Subcutaneous abdominal adipose tissue (tissue), 5 donors: ENCODE results near the gene MYRIP.
"Not testable (repeated sequence)": the region's sequence is repeated elsewhere in the genome, so short reads cannot be mapped to it uniquely, and the experiment has no call there.

Experiments used
- H3K27ac ChIP-seq: one replicate; pipeline ENCODE4 v1.7.0; 2013; ENCODE audit warnings: low read depth, mild to moderate bottlenecking, inconsistent platforms, low read length, moderate library complexity
- H3K27me3 ChIP-seq, 5 donors: one replicate each; pipeline ENCODE4 v1.7.0; 2013; ENCODE audit warnings: low read length in 5 of 5, inconsistent platforms in 1 of 5; ENCODE audit not compliant: control insufficient read depth in 5 of 5, insufficient read depth in 4 of 5
- H3K36me3 ChIP-seq, 5 donors: one replicate each; pipeline ENCODE4 v1.7.0; 2013; ENCODE audit warnings: low read length in 5 of 5; ENCODE audit not compliant: control insufficient read depth in 5 of 5, insufficient read depth in 5 of 5
- H3K4me1 ChIP-seq, 5 donors: one replicate each; pipeline ENCODE4 v1.7.0; 2013; ENCODE audit warnings: low read length in 5 of 5, mild to moderate bottlenecking in 3 of 5, moderate library complexity in 1 of 5; ENCODE audit not compliant: control insufficient read depth in 5 of 5, insufficient read depth in 5 of 5
- H3K4me3 ChIP-seq, 5 donors: one replicate each; pipeline ENCODE4 v1.7.0; 2013; ENCODE audit warnings: low read length in 5 of 5, low read depth in 1 of 5
- H3K9ac ChIP-seq, 5 donors: one replicate each; pipeline ENCODE4 v1.7.0; 2013; ENCODE audit warnings: low read length in 5 of 5, mild to moderate bottlenecking in 4 of 5, moderate library complexity in 3 of 5
- H3K9me3 ChIP-seq, 5 donors: one replicate each; pipeline ENCODE4 v1.7.0; 2013; ENCODE audit warnings: low read length in 5 of 5; ENCODE audit not compliant: control insufficient read depth in 5 of 5
- donor health status: healthy.
- donor health status: healthy.
- donor health status: healthy.
- donor health status: healthy.
- donor health status: healthy.

Gene MYRIP

DNA sequence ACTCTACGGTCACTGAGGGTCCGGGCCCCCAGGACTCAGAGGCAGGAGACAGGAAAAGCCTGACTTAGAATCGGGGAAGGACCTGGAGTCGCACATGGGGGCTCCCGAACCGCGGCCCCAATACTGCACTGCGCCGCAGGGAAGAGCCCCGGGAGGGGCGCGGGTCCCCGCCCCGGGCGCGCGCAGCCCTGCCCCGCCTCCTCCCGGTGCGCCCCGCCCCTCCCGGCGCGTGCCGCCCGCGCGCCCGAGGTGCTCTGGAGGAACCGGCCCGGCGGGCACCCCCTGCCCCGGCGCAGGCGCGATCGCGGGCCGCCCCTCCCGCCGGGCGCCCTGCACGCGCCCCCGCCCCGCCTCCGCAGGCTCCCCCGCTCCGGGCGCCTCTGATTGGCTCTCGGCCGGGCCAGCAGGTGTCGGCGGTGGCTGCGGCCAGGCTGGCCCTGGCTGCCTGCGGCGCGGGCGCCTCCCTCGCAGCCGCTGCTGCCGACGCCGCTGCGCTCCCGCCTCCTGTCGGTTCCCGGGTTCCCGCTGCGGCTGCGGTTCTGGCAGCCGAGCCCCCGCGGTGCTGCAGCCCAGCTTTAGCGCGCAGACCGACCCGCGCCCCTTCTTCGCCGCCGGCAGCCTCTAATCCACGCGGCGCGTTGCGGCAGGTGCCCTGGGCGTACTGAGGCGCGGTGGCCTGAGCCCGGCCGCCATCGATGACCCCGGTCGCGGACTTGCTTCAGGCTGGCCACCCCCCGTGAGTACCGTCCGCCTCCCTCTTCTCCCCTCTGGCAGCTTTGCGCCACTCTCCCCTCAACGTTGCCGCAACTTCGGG is at the start of gene MYRIP:
Gene MYRIP, plus strand, starts transcription at position 429 of the 814 bp plus-strand sequence. CDS start 91,208 bp downstream, outside the sequence.
- Histone ChIP-seq H3K4me1 (peaks cover 0 to 30% (median 24%) of the 10 kb centered on the region in 5 donors), H3K36me3 (no peaks in the 10 kb centered on the region), H3K9ac (peak within 1 kb of the TSS in 4 of 5 donors; percentile 36 to 61 (median 56)), H3K27me3 (peaks cover 5 to 28% (median 15%) of the 10 kb centered on the region in 5 donors), H3K27ac (no peak within 1 kb of the TSS), H3K9me3 (no peaks in the 10 kb centered on the region), H3K4me3 (peak within 1 kb of the TSS; percentile 70 to 81 (median 76))

- Histone ChIP-seq H3K4me1 (peaks cover 0 to 7% (median 0%) of the 10 kb centered on the region in 5 donors), H3K4me3 (no peak overlapping the region), H3K9me3 (no peaks in the 10 kb centered on the region), H3K27ac (no peak overlapping the region), H3K27me3 (no peaks in the 10 kb centered on the region), H3K9ac (no peak overlapping the region), H3K36me3 (no peaks in the 10 kb centered on the region)
Measured at GRCh38 chr3:39760325-39760724, 49.1 kb upstream of the MYRIP start.

DNA sequence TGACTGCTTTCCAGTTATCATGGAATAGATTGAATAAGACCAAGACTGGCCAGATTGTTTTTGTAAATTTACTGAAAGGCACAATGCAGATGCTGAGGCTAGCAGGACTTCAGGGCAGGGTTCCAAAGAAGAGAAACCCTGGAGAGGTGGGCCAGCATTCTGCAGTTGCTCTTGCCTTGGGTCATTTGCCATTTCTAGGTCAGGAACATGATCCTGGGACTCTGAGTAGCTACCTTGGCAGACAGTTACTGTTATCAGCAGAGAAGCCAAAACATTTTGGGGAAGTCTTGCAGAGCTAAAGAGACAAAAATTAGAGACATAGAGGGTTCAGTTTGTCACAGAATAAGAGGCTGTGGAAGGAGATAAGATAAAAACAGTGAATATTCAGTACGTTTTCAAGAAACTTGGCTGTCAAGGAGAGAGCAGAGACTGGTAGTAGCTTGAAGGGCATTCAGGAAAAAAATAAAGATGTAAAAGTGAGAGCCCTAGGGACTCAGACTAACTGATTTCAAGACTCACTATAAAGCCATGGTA is 46.8 kb upstream of the MYRIP start:
- H3K27me3 ChIP-seq: no peaks in the 10 kb centered on the region
- H3K4me1 ChIP-seq: peaks cover 0 to 11% (median 4%) of the 10 kb centered on the region in 5 donors
- H3K36me3 ChIP-seq: no peaks in the 10 kb centered on the region
- H3K27ac ChIP-seq: no peak overlapping the region
- H3K9me3 ChIP-seq: no peaks in the 10 kb centered on the region
- no peak overlapping the region for H3K4me3 ChIP-seq
- no peak overlapping the region for H3K9ac ChIP-seq

GRCh38 chr3:39763390-39763789 is 46.0 kb upstream of the MYRIP start:
- Histone ChIP-seq H3K4me3 (no peak overlapping the region), H3K27me3 (no peaks in the 10 kb centered on the region), H3K9ac (no peak overlapping the region), H3K27ac (no peak overlapping the region), H3K36me3 (no peaks in the 10 kb centered on the region), H3K9me3 (no peaks in the 10 kb centered on the region), H3K4me1 (peaks cover 0 to 11% (median 3%) of the 10 kb centered on the region in 5 donors)

DNA sequence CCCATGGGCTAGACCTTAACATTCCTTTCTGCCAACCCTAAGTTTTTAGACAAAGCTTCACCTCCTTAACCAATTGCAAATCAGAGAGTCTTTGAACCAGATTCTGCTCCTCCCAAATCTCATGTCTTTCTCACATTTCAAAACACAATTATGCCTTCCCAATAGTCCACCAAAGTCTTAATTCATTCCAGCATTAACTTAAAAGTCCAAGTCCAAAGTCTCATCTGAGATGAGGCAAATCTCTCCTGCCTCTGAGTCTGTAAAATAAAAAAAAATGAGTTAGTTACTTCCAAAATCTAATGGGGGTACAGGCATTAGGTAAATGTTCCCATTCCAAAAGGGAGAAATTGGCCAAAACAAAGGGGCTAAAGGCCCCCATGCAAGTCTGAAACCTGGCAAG is 43.8 kb upstream of the MYRIP start:
- Histone ChIP-seq H3K27me3 (no peaks in the 10 kb centered on the region), H3K4me1 (peaks cover 0 to 11% (median 10%) of the 10 kb centered on the region in 5 donors), H3K9me3 (no peaks in the 10 kb centered on the region), H3K4me3 (no peak overlapping the region), H3K27ac (no peak overlapping the region), H3K9ac (no peak overlapping the region), H3K36me3 (no peaks in the 10 kb centered on the region)

GRCh38 chr3:39766433-39766832 is 43.0 kb upstream of the MYRIP start:
- no peaks in the 10 kb centered on the region for H3K27me3 ChIP-seq
- H3K4me1 ChIP-seq: peaks cover 0 to 12% (median 10%) of the 10 kb centered on the region in 5 donors
- no peaks in the 10 kb centered on the region for H3K9me3 ChIP-seq
- no peaks in the 10 kb centered on the region for H3K36me3 ChIP-seq
- no peak overlapping the region for H3K9ac ChIP-seq
- H3K4me3 ChIP-seq: no peak overlapping the region
- H3K27ac ChIP-seq: no peak overlapping the region

DNA sequence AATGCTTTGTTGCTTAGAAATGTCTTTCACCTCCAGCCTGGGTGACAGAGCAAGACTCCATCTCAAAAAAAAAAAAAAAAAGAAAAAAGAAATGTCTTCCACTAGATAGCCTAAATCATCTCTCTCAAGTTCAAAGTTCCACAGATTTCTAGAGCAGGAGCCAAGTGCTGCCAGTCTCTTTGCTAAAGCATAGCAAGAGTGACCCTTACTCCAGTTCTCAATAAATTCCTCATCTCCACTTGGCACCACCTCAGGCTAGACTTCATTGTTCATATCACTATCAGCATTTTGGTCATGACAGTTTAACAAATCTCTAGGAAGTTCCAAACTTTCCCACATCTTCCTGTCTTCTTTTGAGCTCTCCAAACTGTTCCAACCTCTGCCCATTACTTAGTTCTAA is 42.5 kb upstream of the MYRIP start:
- not testable (repeated sequence) for H3K4me3 ChIP-seq, H3K9me3 ChIP-seq, H3K27ac ChIP-seq, H3K27me3 ChIP-seq, H3K9ac ChIP-seq, H3K36me3 ChIP-seq
- peaks cover 0 to 12% (median 10%) of the 10 kb centered on the region in 5 donors for H3K4me1 ChIP-seq

DNA sequence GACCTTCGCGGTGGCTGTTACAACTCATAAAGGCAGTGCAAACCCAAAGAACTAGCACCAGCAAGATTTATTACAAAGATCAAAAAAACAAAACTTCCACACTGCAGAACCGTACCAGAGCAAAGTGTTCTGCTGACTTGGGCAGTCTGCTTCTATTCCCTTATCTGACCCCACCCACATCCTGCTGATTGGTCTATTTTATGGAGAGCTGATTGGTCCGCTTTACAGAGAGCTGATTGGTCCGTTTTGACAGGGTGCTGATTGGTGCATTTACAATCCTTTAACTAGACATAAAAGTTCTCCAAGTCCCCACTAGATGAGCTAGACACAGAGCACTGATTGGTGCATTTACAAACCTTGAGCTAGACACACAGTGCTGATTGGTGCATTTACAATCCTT is 31.2 kb upstream of the MYRIP start:
- H3K4me1 ChIP-seq, H3K27ac ChIP-seq, H3K4me3 ChIP-seq, H3K9ac ChIP-seq, H3K9me3 ChIP-seq, H3K27me3 ChIP-seq, H3K36me3 ChIP-seq: not testable (repeated sequence)

- H3K4me3 ChIP-seq: no peak overlapping the region
- H3K9ac ChIP-seq: no peak overlapping the region
Measured at GRCh38 chr3:39779511-39780230, 29.7 kb upstream of the MYRIP start.

DNA sequence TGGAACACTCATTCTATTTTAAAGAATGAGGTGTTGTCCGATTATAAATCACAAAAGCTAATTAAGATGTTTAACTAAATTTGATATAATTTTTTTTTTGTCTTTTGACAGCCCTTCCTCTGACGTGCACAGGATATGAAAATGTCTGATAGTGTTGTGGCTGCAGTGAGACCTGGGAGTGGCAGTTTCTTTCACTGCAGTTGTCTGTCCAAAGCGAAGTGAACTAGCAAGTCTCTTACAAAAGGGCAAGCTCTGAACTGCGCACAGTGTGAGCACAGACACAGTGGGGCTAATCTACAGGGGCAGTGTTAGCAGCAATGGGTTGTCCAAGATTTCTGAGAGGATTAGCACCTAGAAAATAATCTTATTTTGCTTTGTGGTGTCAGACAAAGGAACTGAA is 29.1 kb upstream of the MYRIP start:
- Histone ChIP-seq H3K9ac (no peak overlapping the region), H3K9me3 (no peaks in the 10 kb centered on the region), H3K4me3 (no peak overlapping the region), H3K4me1 (peaks cover 0 to 11% (median 8%) of the 10 kb centered on the region in 5 donors), H3K36me3 (no peaks in the 10 kb centered on the region), H3K27ac (no peak overlapping the region), H3K27me3 (no peaks in the 10 kb centered on the region)

More at GRCh38 chr3:39779511-39780230, 29.7 kb upstream of the MYRIP start:
- Histone ChIP-seq H3K27me3 (no peaks in the 10 kb centered on the region), H3K36me3 (no peaks in the 10 kb centered on the region), H3K27ac (no peak overlapping the region), H3K9me3 (no peaks in the 10 kb centered on the region), H3K4me1 (peaks cover 0 to 11% (median 8%) of the 10 kb centered on the region in 5 donors)
